Measurements from ENCODE around the gene EFHD1.

Gene EFHD1

DNA sequence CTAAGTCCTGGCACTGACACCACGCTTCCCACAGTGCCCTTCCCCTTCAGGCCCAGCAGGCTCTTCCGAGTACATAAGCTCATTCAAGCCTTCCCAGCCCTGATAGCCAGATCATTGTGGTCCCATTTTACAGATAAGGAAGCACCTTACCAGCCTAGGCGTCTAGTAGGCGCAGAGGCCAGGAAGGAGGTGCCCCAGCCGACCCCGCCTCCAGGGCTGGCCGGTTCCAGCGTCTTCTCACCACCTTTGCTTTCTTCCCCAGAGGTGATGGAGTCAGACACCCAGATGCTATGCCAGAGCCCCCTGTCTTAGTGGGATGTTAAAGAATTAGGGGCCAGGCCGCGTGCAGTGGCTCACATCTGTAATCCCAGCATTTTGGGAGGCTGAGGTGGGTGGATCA lies 28.9 kb upstream of the EFHD1 start:
- no peak overlapping the region for H3K4me3 ChIP-seq (ENCODE audit: control insufficient read depth, low read depth, low read length)
- TF ChIP-seq, protein P1, sequence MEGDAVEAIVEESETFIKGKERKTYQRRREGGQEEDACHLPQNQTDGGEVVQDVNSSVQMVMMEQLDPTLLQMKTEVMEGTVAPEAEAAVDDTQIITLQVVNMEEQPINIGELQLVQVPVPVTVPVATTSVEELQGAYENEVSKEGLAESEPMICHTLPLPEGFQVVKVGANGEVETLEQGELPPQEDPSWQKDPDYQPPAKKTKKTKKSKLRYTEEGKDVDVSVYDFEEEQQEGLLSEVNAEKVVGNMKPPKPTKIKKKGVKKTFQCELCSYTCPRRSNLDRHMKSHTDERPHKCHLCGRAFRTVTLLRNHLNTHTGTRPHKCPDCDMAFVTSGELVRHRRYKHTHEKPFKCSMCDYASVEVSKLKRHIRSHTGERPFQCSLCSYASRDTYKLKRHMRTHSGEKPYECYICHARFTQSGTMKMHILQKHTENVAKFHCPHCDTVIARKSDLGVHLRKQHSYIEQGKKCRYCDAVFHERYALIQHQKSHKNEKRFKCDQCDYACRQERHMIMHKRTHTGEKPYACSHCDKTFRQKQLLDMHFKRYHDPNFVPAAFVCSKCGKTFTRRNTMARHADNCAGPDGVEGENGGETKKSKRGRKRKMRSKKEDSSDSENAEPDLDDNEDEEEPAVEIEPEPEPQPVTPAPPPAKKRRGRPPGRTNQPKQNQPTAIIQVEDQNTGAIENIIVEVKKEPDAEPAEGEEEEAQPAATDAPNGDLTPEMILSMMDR (conservative IDR thresholded peaks at IDR 0.05; ENCODE audit: control insufficient read depth, insufficient read depth, low read depth, low read length) = no peak
- DNase-seq (ENCODE audit: low read depth) = no peak

- no peak for DNase-seq (ENCODE audit: low read depth)
- TF ChIP-seq, protein P1 (conservative IDR thresholded peaks at IDR 0.05; ENCODE audit: control insufficient read depth, insufficient read depth, low read depth, low read length) = no peak
- H3K4me3 ChIP-seq (ENCODE audit: control insufficient read depth, low read depth, low read length) = no peak overlapping the region
These were observed 26.4 kb upstream of the EFHD1 start for GRCh38 chr2:232607011-232607410.

DNA sequence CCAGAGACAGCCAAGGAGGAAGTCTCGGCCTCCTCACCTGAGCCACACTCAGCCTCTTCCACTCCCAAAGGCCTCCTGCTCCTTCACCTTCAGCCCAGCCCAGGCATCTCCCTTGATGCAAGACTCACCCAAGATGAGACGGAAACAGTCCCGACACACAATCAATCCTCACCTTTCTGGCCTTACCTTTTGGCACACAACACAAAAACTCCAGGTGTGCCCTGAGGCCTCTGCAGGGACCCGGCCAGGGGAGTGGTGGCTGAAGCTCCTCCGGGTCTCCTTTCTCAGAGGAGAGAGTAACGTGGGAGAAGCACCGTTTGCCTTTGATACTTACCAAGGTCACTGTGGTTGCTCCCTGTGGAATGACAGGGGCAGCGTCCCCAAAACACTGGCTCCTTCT lies 23.8 kb upstream of the EFHD1 start:
- TF ChIP-seq, protein P1 (conservative IDR thresholded peaks at IDR 0.05; ENCODE audit: control insufficient read depth, insufficient read depth, low read depth, low read length) = no peak
- DNase-seq (ENCODE audit: low read depth) = no peak

DNA sequence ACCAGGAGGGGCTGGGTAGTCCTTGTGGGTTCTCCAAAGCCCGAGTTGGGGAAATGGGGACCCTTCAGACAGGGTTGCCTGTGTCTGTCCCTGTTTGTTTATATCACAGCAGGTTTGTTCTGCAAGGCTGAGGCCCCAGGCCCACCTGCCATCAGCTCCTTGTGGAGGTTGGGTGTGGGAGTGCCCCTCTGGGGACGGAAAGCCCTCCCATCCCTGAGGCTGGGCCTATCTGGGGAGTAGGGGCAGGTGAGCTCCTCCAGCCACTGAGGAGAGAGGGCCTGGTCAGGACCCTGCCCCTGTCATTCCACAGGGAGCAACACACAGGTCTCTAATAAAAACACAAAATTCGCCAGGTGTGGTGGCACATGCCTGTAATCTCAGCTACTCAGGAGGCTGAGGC lies 23.3 kb upstream of the EFHD1 start:
- DNase-seq (ENCODE audit: low read depth) = no peak
- H3K4me3 ChIP-seq (ENCODE audit: control insufficient read depth, low read depth, low read length) = no peak overlapping the region

More for the DNA sequence above, 23.8 kb upstream of the EFHD1 start:
- H3K4me3 ChIP-seq (ENCODE audit: control insufficient read depth, low read depth, low read length) = no peak overlapping the region

DNA sequence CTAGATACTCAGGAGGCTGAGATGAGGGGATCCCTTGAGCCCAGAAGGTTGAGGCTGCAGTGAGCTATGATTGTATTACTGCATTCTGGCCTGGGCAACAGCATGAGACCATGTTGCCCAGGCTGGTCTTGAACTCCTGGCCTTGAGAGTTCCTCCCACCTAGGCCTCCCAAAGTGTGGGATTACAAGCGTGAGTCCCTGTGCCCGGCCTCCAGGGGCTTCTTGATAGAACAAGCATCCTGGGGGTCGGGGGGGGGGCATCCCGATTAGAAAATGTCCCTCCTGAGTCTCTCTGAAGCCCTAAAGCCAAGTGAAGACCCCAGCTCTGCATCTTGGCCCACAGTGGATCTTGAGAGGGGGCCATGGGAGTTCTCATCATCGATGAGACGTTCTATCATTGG lies 22.3 kb upstream of the EFHD1 start:
- TF ChIP-seq, protein P1 (conservative IDR thresholded peaks at IDR 0.05; ENCODE audit: control insufficient read depth, insufficient read depth, low read depth, low read length) = no peak
- no peak for DNase-seq (ENCODE audit: low read depth)
- no peak overlapping the region for H3K4me3 ChIP-seq (ENCODE audit: control insufficient read depth, low read depth, low read length)

More for the DNA sequence above, 23.3 kb upstream of the EFHD1 start:
- TF ChIP-seq, protein P1 (conservative IDR thresholded peaks at IDR 0.05; ENCODE audit: control insufficient read depth, insufficient read depth, low read depth, low read length) = no peak

GRCh38 chr2:232611559-232612218 lies 21.7 kb upstream of the EFHD1 start:
- DNase-seq (ENCODE audit: low read depth) = peak; percentile 36
- TF ChIP-seq, protein P1 (conservative IDR thresholded peaks at IDR 0.05; ENCODE audit: control insufficient read depth, insufficient read depth, low read depth, low read length) = peak; percentile 78
- H3K4me3 ChIP-seq (ENCODE audit: control insufficient read depth, low read depth, low read length) = no peak overlapping the region
